GM19099 (cell line): ENCODE measurements around the gene MACF1.

Experiments used
- POLR2A ChIP-seq: IDR thresholded peaks from 3 replicates; pipeline ENCODE4 v1.6.1; 2011; ENCODE audit warnings: low read depth; ENCODE audit not compliant: insufficient read length; ENCODE audit errors: extremely low read depth

MACF1 gene

DNA sequence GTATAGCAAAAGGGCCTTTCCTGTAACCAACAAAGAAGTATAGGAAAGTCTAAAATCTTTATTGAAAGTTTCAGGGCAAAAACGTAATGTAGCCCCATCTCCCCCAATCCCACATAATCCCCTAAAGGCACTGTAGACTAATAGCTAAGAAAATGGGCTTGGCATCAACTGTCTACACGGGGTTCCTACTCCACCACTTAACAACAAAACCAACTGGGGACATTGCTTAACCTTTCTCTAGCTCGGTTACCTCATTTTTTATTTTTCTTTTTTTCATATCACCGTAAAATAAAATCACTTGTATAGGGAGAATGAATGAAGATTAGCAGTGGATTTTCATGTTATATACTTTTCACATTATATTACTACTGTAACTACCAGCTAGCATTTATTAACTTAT lies 12.3 kb downstream of the MACF1 start:
- TF ChIP-seq POLR2A: no peak

GRCh38 chr1:39220891-39221870 lies 16.7 kb downstream of the MACF1 start:
- no peak for TF ChIP-seq POLR2A

DNA sequence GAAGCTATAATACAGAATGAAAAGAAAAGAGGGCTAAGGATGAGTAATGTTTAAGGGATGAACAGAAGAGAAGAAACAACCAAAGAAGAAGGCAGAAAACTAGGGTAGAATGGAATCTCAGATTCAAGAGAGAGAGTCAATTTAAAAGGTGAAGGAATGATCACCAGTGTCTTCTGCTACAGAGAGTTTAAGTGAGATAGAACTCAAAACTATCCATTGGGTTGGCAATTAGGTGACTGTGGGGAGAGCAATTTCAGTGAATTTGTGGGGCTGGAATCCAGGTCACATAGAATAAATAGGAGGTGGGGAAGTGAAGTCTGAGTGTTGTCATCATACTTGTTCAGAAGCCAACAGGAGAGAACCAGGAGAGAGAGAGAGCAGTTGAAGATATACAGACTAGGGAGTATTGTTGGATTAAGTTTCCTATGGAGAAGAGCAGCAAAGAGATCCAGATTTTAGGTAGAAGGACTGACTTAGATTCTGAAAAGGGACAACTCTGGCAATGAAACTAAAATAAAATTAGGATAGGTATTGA lies 19.9 kb downstream of the MACF1 start:
- no peak for TF ChIP-seq POLR2A

DNA sequence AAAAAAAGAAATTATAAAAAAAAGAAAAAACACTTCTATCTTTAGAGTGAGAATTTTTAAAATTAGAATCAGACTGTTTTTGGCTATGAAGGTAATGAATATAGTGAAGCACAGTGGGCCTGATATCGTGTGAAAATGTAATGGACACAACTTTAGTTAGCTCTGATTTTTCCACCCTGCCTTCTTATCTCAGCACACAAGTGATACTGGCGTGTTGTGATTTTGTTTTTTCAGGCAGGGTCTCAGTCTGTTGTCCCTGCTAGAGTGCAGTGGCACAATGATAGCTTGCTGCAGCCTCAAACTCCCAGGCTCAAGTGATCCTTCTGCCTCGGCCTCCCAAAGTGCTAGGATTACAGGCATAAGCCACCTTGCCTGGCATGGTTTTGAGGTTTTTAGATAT lies 22.3 kb downstream of the MACF1 start:
- no peak for TF ChIP-seq POLR2A

GRCh38 chr1:39228252-39228651 lies 23.8 kb downstream of the MACF1 start:
- TF ChIP-seq POLR2A: no peak

- TF ChIP-seq POLR2A: no peak
Observed at GRCh38 chr1:39229504-39229903, 25.0 kb downstream of the MACF1 start.

DNA sequence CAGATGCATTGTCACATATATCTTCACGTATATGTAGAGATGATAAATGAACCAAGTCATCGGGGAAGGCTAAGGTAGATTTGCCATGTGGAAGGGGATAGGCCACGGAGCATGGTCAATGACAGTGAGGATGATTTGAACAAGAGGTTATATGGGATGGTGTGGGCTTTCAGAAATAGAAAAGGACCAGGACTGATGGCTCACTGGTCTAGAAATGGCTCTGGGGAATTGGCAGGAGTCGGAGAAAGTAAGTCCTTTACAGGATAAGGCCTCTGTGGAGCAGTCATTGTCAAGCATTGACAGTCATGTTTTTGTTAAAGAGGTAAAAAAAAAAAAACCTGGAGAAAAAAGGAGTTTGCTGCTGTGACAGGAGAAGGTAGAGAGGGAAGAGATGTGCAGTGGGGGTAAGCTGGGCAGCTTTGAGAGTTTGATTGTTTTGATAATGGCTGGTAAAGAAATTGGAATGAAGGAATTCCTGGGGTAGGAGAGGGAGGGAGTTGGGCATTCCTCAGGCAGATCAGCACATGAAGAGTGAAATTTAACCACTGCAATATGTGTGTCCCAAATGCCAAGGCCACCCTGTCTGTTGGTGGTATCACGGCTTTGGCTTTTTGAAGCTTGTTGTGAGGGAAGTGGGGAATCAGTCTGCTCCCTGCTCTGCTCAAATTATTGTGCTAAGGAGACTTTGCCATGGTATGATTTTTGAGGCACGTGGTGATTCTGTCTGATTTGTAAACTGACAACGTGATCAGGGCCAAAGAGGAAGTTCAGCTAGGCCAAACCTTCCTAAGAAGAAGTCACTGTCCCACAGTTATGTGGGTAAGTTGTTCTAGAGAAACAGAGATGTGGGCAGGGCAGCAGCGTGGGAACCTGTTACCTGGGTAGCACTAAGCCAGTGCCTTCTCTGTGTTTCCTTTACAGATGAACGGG lies 26.0 kb downstream of the MACF1 start:
- no peak for TF ChIP-seq POLR2A

DNA sequence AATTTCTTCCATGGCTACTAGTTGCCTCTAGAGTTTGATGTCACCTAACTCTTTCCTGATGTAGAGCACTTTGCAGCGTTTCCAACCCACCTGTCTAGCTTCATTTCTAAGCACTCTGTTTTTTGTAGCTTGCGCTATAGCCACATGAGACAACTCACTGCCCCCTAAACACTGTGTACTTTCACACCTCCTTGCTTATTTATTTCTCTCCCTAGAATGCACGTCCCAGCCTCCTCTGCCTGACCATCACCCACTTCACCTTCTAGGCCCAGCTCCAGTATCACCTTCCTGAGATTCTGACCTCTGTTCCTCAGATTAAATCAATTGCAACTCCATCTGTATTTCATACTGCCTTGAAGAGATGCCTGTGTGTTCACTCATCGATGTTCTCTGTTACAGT lies 32.5 kb downstream of the MACF1 start:
- no peak for TF ChIP-seq POLR2A

DNA sequence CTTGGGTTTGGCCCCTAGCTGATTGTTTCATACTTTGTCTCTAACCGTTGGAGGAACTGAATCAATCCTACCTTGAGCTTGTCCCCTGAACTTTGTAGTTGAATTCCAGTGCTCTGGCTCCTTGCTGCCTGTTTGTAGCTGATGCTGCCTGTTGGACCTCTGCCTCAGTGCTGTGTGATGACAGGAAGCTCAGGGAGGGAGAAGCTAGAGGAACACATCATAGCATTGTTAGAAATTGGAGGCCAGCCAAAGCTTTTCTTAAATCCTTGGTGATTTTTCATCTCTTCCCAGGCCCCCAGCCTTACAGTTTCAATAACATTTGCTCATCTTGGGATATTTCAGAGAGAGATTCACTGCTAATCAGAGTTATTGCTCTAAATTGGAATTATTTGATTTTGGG lies 34.0 kb downstream of the MACF1 start:
- no peak for TF ChIP-seq POLR2A

- no peak for TF ChIP-seq POLR2A
Observed at GRCh38 chr1:39239968-39240367, 35.5 kb downstream of the MACF1 start.

DNA sequence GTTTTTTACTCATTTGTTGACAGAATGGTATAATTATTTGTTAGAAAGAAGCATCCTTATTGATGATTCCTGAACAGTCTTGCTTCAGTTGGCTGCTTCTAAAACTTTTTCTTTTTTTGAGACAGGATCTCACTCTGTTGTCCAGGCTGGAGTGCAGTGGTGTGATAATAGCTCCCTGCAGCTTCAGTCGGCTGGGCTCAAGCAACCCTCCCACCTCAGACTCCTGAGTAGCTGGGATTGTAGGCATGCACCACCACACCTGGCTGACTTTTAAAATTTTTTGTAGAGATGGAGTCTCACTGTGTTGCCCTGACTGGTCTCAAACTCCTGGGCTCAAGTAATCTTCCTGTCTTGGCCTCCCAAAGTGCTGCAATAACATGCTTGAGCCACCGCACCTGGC lies 38.8 kb downstream of the MACF1 start:
- no peak for TF ChIP-seq POLR2A

DNA sequence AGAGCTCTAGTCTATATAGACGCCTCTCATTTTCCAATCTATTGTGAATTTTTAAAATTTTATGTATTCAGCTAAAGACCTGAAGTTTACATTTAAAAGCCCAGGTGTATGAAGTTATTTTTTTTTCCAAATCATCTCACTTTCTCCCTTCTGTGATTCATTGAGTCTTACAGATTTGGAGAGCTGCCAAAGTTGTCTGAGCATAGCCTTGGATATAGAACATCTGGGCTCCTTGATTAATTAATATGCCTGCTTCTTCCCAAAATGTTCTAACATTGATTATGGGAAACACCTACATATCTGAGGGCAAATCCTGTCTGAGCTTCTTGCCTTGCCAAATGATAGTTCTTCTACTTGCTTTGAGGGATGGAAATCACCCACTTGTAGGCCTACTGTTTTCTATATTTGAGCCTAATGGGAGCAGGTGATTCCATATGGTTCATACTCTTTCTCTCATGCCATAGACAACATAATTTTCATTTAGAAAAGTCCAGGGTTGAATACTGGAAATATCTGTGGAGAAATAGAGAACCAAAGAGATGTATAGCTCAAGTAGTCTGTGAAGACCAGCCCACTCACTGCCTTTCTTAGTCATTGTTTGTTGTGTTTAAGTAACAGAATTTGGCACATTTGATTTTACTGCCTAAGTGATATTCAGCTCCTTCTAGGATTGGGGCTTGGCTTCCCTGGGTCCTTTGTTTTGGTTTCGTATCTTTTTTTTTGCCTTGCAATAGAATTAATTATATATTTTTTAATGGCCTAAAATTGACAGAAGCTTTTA lies 46.2 kb downstream of the MACF1 start:
- no peak for TF ChIP-seq POLR2A

DNA sequence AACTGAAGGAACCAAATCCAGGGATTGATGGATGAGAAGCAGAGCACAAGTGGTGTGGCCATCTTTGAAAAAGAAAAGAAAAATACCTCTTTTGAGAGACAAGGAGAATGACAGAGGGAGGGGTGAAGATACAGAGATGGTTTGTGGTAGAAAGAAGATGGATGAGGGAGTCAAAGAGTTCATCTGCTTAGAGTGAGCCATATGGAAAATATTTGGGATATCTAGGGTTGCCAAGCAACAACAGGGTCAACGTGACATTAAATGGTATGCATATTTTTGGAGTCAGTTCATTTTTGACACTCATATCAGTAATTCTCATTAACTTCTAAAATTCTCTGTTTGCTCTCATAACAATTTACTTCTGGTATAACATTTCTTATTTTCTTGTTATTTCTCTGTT lies 50.7 kb downstream of the MACF1 start:
- TF ChIP-seq POLR2A: no peak

DNA sequence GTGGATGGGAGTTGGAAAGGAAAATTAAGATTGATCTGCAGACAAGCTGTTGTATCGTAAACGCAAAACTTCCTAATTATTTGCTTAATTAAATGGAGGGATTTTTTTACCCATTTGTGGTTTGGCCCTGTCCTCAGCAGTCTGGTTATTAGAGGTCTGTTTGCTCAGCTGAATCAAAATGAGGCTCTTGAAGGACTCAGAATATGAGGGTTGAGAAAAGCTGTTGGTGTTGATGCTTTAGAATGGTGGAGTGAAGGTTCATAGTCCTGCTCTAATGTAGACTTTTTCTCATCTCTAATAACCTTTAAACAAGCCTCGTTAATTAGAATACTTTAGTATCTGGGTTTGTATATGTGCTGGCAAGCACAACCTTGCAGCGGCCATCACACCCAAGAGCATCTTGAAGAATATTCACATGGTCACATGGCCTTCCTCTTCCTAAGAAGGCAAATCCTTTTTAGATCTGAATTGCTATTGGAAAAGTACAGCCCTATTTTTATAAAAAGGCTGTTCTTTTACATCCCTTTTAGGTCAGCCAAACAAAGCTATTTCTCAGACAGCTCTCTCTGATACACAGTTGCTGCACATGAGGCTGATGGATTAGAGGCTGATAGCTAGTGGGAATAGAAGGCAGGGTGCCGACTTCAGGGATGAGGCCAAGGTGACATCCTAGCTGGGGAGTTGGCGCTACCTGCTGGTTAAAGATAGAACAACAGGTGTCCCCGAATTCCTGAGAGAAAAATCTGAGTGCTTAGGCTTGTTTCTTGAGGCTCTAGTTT lies 53.8 kb downstream of the MACF1 start:
- no peak for TF ChIP-seq POLR2A
